ENCODE measurements around the gene STOX1. TPM values are rescaled to one million over a fixed set of nuclear protein-coding genes. Genes with fewer than 3 reads are reported as not detected.
"Not testable (repeated sequence)": the region's sequence is repeated elsewhere in the genome, so short reads cannot be mapped to it uniquely, and the experiment has no call there.

STOX1 gene
- polyA plus RNA-seq, 3 donors, result 11.6 to 13.4 (median 11.7) TPM

GRCh38 chr10:68828083-68828601, 811 bp downstream of the STOX1 start:
- not testable (repeated sequence) for DNase-seq (ENCODE audit: low read depth in 3 of 3, low spot score in 2 of 3)

GRCh38 chr10:68828833-68829232, 1.5 kb downstream of the STOX1 start:
- DNase-seq (ENCODE audit: low read depth in 3 of 3, low spot score in 2 of 3), result no peak

GRCh38 chr10:68829521-68829920, 2.2 kb downstream of the STOX1 start:
- DNase-seq (ENCODE audit: low read depth in 3 of 3, low spot score in 2 of 3), result no peak

DNA sequence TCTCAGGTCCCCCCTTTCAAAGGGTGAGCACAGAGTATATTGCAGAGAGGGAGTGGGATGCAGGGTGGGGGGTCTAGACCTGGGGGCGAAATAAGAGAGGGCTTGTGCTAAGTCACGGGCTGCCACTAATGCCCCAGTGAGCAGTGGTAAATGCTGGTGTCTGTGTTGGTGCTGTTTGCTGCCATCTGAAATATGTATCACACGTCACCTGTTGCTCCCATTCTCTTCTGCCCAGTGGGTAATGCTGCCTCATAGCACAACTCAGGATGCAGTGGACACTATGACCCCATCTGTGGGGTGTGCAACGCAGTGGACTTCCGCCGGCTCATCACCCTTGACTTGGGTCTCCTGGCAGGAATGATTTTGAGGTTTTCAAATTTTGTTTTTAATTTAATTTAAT, 2.6 kb downstream of the STOX1 start:
- DNase-seq (ENCODE audit: low read depth in 3 of 3, low spot score in 2 of 3), result no peak

DNA sequence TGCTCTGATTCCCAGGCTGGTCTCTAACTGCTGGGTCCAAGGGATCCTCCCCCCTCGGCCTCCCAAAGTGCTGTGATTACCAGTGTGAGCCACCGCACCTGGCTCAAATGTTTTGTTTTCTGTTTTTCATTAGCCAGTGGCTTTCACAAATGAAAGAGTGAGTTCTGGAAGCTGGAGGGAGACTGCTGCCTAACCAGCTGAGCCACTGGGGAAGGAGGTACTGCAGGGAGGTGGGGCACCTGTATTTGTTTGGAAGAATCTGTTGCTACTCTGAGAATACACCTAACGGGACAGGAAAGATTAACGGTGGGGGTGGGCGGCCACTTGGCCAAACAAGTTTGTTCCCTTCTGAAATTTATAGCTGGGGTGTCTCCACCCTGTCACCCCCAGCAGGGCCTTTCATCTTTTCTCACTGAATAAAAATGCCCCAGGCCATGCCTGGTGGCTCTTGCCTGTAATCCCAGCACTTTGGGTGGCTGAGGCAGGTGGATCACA, 4.7 kb downstream of the STOX1 start:
- no peak for DNase-seq (ENCODE audit: low read depth in 3 of 3, low spot score in 2 of 3)

- DNase-seq (ENCODE audit: low read depth in 3 of 3, low spot score in 2 of 3), result no peak
These were observed 5.3 kb downstream of the STOX1 start for GRCh38 chr10:68832601-68833000.

DNA sequence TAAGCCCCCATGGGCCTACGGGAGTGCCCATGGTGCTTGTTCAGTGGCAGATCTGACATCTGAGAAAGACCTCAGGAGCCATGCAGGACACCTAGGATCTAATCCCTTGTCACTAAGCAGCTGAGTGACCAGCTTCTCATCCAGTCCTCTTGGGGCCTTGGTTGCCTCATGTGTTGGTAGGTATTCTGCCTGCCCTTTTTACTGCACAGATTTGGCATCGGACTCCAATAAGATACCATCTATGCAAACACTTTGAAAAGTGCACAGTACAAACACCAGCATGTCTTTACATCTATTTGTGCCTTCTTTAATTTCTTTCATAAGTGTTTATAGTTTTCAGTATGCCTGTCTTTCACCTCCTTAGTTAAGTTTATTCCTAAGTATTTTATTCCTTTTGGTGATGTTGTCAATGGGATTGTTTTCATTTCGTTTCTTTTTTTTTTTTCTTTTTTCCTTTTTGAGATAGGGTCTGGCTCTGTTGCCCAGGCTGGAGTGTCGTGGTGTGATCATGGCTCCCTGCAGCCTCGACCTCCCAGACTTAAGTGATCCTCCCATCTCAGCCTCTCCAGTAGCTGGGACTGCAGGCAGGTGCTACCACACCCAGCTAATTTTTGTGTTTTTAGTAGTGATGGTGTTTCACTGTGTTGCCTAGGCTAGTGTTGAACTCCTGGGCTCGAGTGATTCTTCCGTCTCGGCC, 10.4 kb downstream of the STOX1 start:
- DNase-seq (ENCODE audit: low read depth in 3 of 3, low spot score in 2 of 3), result no peak

DNA sequence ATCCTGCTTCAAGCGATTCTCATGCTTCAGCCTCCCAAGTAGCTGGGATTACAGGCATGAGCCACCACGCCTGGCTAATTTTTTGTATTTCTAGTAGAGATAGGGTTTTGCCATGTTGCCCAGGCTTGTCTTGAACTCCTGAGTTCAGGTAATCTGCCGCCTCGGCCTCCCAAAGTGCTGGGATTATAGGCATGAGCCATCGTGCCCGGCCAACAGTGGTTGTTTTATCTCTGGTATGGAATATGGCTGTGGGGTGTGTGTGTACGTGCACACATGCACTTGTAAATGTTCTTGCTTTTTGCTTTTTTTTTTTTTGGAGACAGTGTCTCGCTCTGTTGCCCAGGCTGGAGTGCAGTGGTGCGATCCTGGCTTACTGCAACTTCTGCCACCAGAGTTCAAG, 13.3 kb downstream of the STOX1 start:
- DNase-seq (ENCODE audit: low read depth in 3 of 3, low spot score in 2 of 3), result not testable (repeated sequence)

- DNase-seq (ENCODE audit: low read depth in 3 of 3, low spot score in 2 of 3), result no peak
These were observed 20.9 kb downstream of the STOX1 start for GRCh38 chr10:68848281-68848680.

DNA sequence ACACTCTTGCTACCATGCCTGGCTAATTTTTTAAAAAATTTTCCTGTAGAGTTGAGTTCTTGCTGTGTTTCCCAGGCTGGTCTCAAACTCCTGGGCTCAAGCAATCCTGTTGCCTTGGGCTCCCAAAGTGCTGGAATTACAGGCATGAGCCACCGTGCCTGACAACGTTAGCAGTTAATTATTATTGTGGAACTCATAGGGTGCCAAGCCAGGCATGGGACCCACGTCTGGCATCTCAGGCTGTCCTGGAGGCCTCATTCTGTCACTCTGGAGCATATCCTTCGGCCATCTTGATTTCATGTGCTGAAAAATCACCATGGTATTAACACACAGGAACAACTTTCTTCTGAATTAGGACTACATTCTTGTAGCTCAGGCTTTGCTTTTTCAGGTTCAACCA, 21.5 kb downstream of the STOX1 start:
- DNase-seq (ENCODE audit: low read depth in 3 of 3, low spot score in 2 of 3), result no peak

GRCh38 chr10:68856352-68856751, 29.0 kb downstream of the STOX1 start:
- DNase-seq (ENCODE audit: low read depth in 3 of 3, low spot score in 2 of 3), result no peak

- DNase-seq (ENCODE audit: low read depth in 3 of 3, low spot score in 2 of 3), result no peak
These were observed 29.7 kb downstream of the STOX1 start for GRCh38 chr10:68857005-68857404.

DNA sequence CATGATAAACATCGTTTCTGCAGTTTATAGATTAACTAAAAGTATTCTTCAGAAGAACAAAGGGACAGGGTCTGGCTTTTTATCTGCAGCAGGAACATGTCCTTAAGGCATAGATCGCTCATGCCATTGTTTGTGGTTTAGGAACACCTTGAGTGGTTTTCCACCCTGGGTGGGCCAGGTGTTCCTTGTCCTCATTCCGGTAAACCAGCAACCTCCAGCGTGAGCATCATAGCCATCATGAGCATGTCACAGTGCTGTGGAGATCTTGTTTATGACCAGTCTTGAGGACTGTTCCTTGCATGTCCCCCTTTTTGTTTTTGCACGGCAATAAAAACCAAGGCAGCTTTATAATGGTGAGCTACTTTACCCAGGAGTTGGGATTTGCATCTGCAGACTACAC, 33.9 kb downstream of the STOX1 start:
- no peak for DNase-seq (ENCODE audit: low read depth in 3 of 3, low spot score in 2 of 3)

DNA sequence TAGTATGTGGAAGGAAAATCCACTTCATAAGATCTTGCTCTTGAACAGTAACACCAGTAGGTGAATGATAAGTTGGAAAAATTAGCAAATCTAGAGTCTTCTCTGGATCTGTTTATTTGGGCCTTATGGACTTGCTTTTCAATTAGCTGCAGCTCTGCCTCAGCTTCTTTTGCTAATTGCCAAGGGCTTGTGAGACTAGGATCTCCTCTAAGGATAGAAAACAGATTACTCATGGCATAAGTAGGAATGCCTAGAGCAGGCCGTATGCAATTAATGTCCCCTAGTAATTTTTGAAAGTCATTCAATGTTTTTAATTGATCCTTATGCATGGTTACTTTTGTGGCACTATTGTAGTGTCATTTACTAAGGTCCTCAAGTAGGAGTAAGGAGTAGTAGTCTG, 37.3 kb downstream of the STOX1 start:
- DNase-seq (ENCODE audit: low read depth in 3 of 3, low spot score in 2 of 3), result no peak

DNA sequence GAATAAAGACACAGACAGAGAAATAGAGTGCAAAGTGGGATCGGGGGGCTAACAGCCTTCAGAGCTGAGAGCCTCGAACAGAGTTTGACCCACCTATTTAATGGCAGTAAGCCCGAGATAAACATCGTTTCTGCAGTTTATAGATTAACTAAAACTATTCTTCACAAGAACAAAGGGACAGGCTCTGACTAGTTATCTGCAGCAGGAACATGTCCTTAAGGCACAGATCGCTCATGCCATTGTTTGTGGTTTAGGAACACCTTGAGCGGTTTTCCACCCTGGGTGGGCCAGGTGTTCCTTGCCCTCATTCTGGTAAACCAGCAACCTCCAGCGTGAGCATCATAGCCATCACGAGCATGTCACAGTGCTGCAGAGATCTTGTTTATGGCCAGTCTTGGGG, 40.8 kb downstream of the STOX1 start:
- DNase-seq (ENCODE audit: low read depth in 3 of 3, low spot score in 2 of 3), result not testable (repeated sequence)

GRCh38 chr10:68869623-68870022, 42.3 kb downstream of the STOX1 start:
- no peak for DNase-seq (ENCODE audit: low read depth in 3 of 3, low spot score in 2 of 3)

- DNase-seq (ENCODE audit: low read depth in 3 of 3, low spot score in 2 of 3), result no peak
These were observed 42.7 kb downstream of the STOX1 start for GRCh38 chr10:68870061-68870460.

GRCh38 chr10:68870545-68871104, 43.3 kb downstream of the STOX1 start:
- no peak for DNase-seq (ENCODE audit: low read depth in 3 of 3, low spot score in 2 of 3)

- DNase-seq (ENCODE audit: low read depth in 3 of 3, low spot score in 2 of 3), result no peak
These were observed 43.9 kb downstream of the STOX1 start for GRCh38 chr10:68871105-68871711.

DNA sequence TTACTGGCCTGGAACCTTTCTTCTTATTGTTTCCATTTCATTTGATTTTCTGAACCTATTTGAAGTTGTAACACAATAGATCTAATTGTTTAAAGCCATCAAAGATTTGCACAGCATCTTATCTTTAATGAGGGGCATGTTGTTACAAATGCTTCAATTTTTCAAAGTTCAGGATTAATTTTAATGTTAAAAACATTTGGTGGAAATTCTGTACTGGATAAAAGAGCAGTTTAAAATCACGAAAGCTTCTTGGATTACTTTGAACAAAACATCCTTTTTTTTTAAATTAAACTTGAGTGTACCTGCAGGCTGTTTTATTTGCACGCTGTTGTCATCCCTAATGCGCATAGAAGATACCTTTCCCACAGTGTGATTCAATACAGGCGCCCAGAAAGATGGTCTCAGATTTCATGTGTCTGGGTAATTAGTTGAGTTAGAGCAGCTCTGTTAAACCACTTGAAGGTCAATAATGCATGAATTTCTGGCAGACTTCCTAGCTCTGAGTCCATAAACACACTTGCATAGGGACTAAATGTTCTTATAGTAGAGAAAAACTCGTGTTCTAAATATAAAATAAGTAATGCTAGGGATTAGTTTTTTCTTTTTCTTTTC, 44.5 kb downstream of the STOX1 start:
- DNase-seq (ENCODE audit: low read depth in 3 of 3, low spot score in 2 of 3), result peak; percentile 69 to 80 (median 76)

All from right renal cortex interstitium (tissue), 3 donors.